OCI-LY7 (cell line): ENCODE measurements around the gene NAV2. TPM values are rescaled to one million over a fixed set of nuclear protein-coding genes. Genes with fewer than 3 reads are reported as not detected.

Source experiments
- BruUV-seq: library from RNA; stranded (reverse); fragments of 400-500 nt; replicated peaks from 2 replicates; lab custom pipeline; 2021; lab: Mats Ljungman, UMichigan
- CTCF ChIA-PET: fragments of 300-600 bp; sonication (Branson Sonifier 250); formaldehyde crosslinking; loops from one replicate; lab custom pipeline; 2022; ENCODE audit warnings: antibody characterized with exemption; ENCODE audit not compliant: unreplicated experiment; lab: Charles Lee
- POLR2A ChIA-PET: fragments of 300-600 bp; sonication (Branson Sonifier 250); formaldehyde crosslinking; loops from one replicate; lab custom pipeline; 2022; ENCODE audit warnings: antibody characterized with exemption; lab: Charles Lee
- DNase-seq: peaks from one replicate; pipeline ENCODE4 v3.0.0-alpha.2; 2015; ENCODE audit warnings: low spot score
- H2AFZ ChIP-seq: fragments of 200-600 bp; sonication (generic), shearing (Covaris generic); 2 replicates; pipeline ENCODE4 v1.6.1; 2014; ENCODE audit warnings: mild to moderate bottlenecking, antibody characterized with exemption, low read length, moderate library complexity
- H3K27ac ChIP-seq: fragments of 200-600 bp; sonication (generic); 2 replicates; pipeline ENCODE4 v1.5.1; 2014; ENCODE audit warnings: mixed run types, low read depth, mild to moderate bottlenecking, moderate library complexity, low read length, inconsistent platforms; ENCODE audit not compliant: poor library complexity, severe bottlenecking
- H3K36me3 ChIP-seq: fragments of 200-600 bp; sonication (generic); 2 replicates; pipeline ENCODE4 v1.6.1; 2014; ENCODE audit warnings: mild to moderate bottlenecking, antibody characterized with exemption, low read length, moderate library complexity, mixed read lengths; ENCODE audit not compliant: insufficient read depth
- H3K4me1 ChIP-seq: fragments of 200-600 bp; sonication (generic); 2 replicates; pipeline ENCODE4 v1.5.1; 2014; ENCODE audit warnings: mild to moderate bottlenecking, low read length; ENCODE audit not compliant: insufficient read depth, poor library complexity, severe bottlenecking
- H3K4me2 ChIP-seq: fragments of 200-600 bp; sonication (generic); 2 replicates; pipeline ENCODE4 v1.6.1; 2014; ENCODE audit warnings: mild to moderate bottlenecking, low read length
- H3K4me3 ChIP-seq: fragments of 200-600 bp; sonication (generic); 2 replicates; pipeline ENCODE4 v1.5.1; 2014; ENCODE audit warnings: mild to moderate bottlenecking, low read depth, low read length; ENCODE audit not compliant: poor library complexity, severe bottlenecking
- H3K79me2 ChIP-seq: fragments of 200-600 bp; sonication (generic); 2 replicates; pipeline ENCODE4 v1.6.1; 2016; ENCODE audit warnings: low read depth, mild to moderate bottlenecking, low read length, moderate library complexity, mixed read lengths; ENCODE audit not compliant: insufficient read depth
- H3K9me2 ChIP-seq: fragments of 200-600 bp; sonication (generic); 2 replicates; pipeline ENCODE4 v1.6.1; 2016; ENCODE audit warnings: mild to moderate bottlenecking, low read length, mixed read lengths; ENCODE audit not compliant: insufficient read depth
- H3K9me3 ChIP-seq: fragments of 200-600 bp; sonication (generic); 2 replicates; pipeline ENCODE4 v1.6.1; 2014; ENCODE audit warnings: mild to moderate bottlenecking, mixed run types, low read length, mixed read lengths
- H4K20me1 ChIP-seq: fragments of 200-600 bp; sonication (generic); 2 replicates; pipeline ENCODE4 v1.6.1; 2014; ENCODE audit warnings: mild to moderate bottlenecking, antibody characterized with exemption, low read length, moderate library complexity, mixed read lengths; ENCODE audit not compliant: insufficient read depth
- EZH2phosphoT487 ChIP-seq: fragments of 200-600 bp; sonication (generic); IDR thresholded peaks from 2 replicates; pipeline ENCODE4 v1.6.1; 2018; ENCODE audit warnings: low read depth, borderline replicate concordance, mild to moderate bottlenecking, mixed run types, antibody characterized with exemption, low read length, moderate library complexity, mixed read lengths
- intact Hi-C: fragments of 100-400 bp; cut with micrococcal nuclease; formaldehyde crosslinking; loops from one replicate; pipeline ENCODE4 v1.10.0; 2022; ENCODE audit not compliant: unreplicated experiment
- total RNA-seq, 2 experiments: library from RNA; depleted of rRNA in 1 of 2; stranded (reverse); fragments of >200 nt in 1 of 2; shearing (Covaris generic) in 1 of 2; gene quantifications; 2 replicates each; pipeline ENCODE4 v1.2.3, GENCODE V29; 2014 to 2022
- TF ChIP-seq, protein P1 (sequence below): fragments of 200-600 bp; sonication (generic); conservative IDR thresholded peaks from 2 replicates; pipeline ENCODE4 v1.5.1; 2014; ENCODE audit warnings: mild to moderate bottlenecking, antibody characterized with exemption, low read length, moderate library complexity, mixed read lengths

The NAV2 gene
- total RNA-seq, 2 experiments from 2014 or later: 0.06 to 0.68 TPM

DNA sequence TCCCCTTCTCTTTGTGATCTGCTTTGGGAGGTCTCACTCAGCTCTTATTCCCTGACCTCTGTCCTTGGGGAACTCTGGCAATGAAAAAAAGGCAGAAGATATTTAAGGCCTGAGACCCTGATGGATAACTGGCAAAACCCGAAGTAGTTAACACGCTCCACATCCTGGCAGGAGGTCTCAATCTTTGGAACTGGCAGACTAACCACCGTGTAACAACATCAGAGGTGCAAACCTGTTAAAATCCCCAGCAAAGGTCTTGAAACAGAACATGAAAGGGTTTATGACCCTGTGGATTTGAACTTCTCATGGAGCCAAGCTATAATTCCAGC, 287.3 kb downstream of the NAV2 start:
- TF ChIP-seq EZH2phosphoT487: no peak
- TF ChIP-seq, protein P1, sequence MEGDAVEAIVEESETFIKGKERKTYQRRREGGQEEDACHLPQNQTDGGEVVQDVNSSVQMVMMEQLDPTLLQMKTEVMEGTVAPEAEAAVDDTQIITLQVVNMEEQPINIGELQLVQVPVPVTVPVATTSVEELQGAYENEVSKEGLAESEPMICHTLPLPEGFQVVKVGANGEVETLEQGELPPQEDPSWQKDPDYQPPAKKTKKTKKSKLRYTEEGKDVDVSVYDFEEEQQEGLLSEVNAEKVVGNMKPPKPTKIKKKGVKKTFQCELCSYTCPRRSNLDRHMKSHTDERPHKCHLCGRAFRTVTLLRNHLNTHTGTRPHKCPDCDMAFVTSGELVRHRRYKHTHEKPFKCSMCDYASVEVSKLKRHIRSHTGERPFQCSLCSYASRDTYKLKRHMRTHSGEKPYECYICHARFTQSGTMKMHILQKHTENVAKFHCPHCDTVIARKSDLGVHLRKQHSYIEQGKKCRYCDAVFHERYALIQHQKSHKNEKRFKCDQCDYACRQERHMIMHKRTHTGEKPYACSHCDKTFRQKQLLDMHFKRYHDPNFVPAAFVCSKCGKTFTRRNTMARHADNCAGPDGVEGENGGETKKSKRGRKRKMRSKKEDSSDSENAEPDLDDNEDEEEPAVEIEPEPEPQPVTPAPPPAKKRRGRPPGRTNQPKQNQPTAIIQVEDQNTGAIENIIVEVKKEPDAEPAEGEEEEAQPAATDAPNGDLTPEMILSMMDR: no peak
- Histone ChIP-seq H2AFZ (no peak overlapping the region), H3K4me2 (no peak overlapping the region), H3K4me1 (no peaks in the 10 kb centered on the region), H3K4me3 (no peak overlapping the region), H4K20me1 (no peaks in the 10 kb centered on the region), H3K9me2 (no peaks in the 10 kb centered on the region), H3K36me3 (no peaks in the 10 kb centered on the region), H3K79me2 (no peaks in the 10 kb centered on the region), H3K27ac (no peak overlapping the region), H3K9me3 (no peaks in the 10 kb centered on the region)
- intact Hi-C loops: no loop called here
- DNase-seq: no peak
- POLR2A ChIA-PET: no interaction called here
- BruUV-seq: no TSS peak
- CTCF ChIA-PET: no interaction called here

DNA sequence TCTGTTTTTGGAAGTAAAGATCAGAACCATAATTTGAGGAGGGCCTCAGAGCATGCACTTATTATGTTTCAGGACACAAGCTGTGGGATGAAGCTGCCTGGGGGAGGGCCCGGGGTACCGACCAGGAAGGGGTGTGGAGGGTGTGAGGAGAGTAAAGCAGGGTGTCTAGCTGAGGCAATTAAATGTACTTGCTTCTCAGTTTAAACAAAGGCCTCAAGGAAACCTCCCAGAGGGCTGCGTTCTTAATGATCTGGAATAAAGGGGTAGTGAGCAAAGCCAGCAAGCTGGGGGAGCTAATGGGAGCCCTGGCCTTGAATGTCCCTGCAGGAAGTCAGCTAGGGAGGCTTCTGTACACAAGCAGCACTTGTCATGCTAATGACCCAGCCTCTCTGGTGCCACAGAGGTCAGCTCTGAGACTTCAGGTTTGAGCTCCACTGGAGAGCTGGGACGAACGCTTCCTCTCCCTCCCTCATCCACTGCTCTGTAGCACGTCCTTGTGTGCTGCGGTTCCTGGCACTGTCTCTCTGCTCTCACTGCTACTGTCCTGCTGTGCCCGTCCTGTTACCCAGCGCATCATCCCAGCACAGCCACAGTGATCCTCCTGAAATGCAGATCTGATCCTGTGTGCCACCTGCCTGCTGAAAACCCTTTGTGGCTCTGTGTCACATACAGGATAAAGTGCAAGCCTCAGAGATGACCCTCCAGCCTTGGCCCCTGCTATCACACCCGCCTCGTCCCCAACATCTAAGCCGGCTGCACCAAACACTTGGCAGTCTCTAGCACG, 287.9 kb downstream of the NAV2 start:
- TF ChIP-seq, protein P1: no peak
- TF ChIP-seq EZH2phosphoT487: no peak
- intact Hi-C loops: no loop called here
- H3K9me2 ChIP-seq: no peaks in the 10 kb centered on the region
- no peaks in the 10 kb centered on the region for H3K9me3 ChIP-seq
- H4K20me1 ChIP-seq: no peaks in the 10 kb centered on the region
- no peak overlapping the region for H3K4me3 ChIP-seq
- no peak overlapping the region for H3K4me2 ChIP-seq
- H3K27ac ChIP-seq: no peak overlapping the region
- ChIA-PET CTCF (no interaction called here), POLR2A (no interaction called here)
- no peaks in the 10 kb centered on the region for H3K36me3 ChIP-seq
- no peak for DNase-seq
- H3K79me2 ChIP-seq: no peaks in the 10 kb centered on the region
- BruUV-seq: no TSS peak
- H3K4me1 ChIP-seq: no peaks in the 10 kb centered on the region
- no peak overlapping the region for H2AFZ ChIP-seq
